ENCODE results near the gene SFXN5.

GRCh38 chr2:73105511-73105971 is 34.0 kb upstream of the SFXN5 start:
- TF ChIP-seq TCF7L2 (IDR thresholded peaks at IDR 0.05; ENCODE audit: low read depth, low read length) (no peak), CTCF (IDR thresholded peaks at IDR 0.05) (no peak)

Measured in Panc1 (cell line).